Neuronal stem cell (in vitro differentiated cells): Measurements from ENCODE around the gene MYF5. TPM values are rescaled to one million over a fixed set of nuclear protein-coding genes. Genes with fewer than 3 reads are reported as not detected.
A peak's percentile ranks its signal among the peaks of the same experiment; 100 is the strongest.
"Not testable (repeated sequence)": the region's sequence is repeated elsewhere in the genome, so short reads cannot be mapped to it uniquely, and the experiment has no call there.

Experiments used
- DNase-seq: peaks from one replicate; pipeline ENCODE4 v3.0.0-alpha.2; 2013; ENCODE audit warnings: low spot score
- H2AFZ ChIP-seq: one replicate; pipeline ENCODE4 v1.6.1; 2013; ENCODE audit warnings: mild to moderate bottlenecking, low read length, inconsistent platforms
- H2AK5ac ChIP-seq: 2 replicates; pipeline ENCODE4 v1.6.1; 2013; ENCODE audit warnings: low read depth, mild to moderate bottlenecking, inconsistent platforms, low read length, moderate library complexity, mixed read lengths
- H2BK120ac ChIP-seq: 2 replicates; pipeline ENCODE4 v1.6.1; 2013; ENCODE audit warnings: low read depth, mild to moderate bottlenecking, inconsistent platforms, low read length, moderate library complexity, mixed read lengths
- H2BK12ac ChIP-seq: one replicate; pipeline ENCODE4 v1.6.1; 2013; ENCODE audit warnings: low read length, inconsistent platforms
- H2BK15ac ChIP-seq: 2 replicates; pipeline ENCODE4 v1.6.1; 2013; ENCODE audit warnings: mild to moderate bottlenecking, low read length, inconsistent platforms, mixed read lengths
- H2BK5ac ChIP-seq: one replicate; pipeline ENCODE4 v1.6.1; 2013; ENCODE audit warnings: inconsistent platforms, mild to moderate bottlenecking, low read length, moderate library complexity
- H3K14ac ChIP-seq: one replicate; pipeline ENCODE4 v1.6.1; 2013; ENCODE audit warnings: low read length, inconsistent platforms
- H3K18ac ChIP-seq: 2 replicates; pipeline ENCODE4 v1.6.1; 2013; ENCODE audit warnings: low read length, inconsistent platforms
- H3K23ac ChIP-seq: 2 replicates; pipeline ENCODE4 v1.6.1; 2013; ENCODE audit warnings: low read depth, mild to moderate bottlenecking, mixed read lengths, low read length, inconsistent platforms; ENCODE audit not compliant: poor library complexity
- H3K27ac ChIP-seq: replicated peaks from 3 replicates; pipeline ENCODE4 v1.5.1; 2013; ENCODE audit warnings: low read length, inconsistent platforms
- H3K27me3 ChIP-seq, 3 experiments: 2 replicates each; pipeline ENCODE4 v1.6.1; 2013; ENCODE audit warnings: low read length in 3 of 3, mild to moderate bottlenecking in 2 of 3, inconsistent platforms in 1 of 3, low read depth in 1 of 3, mixed read lengths in 1 of 3, moderate library complexity in 1 of 3; ENCODE audit not compliant: control insufficient read depth in 3 of 3, insufficient read depth in 3 of 3
- H3K36me3 ChIP-seq, 2 donors: replicated peaks in 1 of 2; 2 replicates each; pipeline ENCODE4 v1.6.1; 2013; ENCODE audit warnings: low read length in 2 of 2; ENCODE audit not compliant: control insufficient read depth in 2 of 2, insufficient read depth in 2 of 2
- H3K4ac ChIP-seq: 2 replicates; pipeline ENCODE4 v1.6.1; 2013; ENCODE audit warnings: inconsistent platforms, mild to moderate bottlenecking, low read length, moderate library complexity
- H3K4me1 ChIP-seq, 2 donors: 1 replicate in 1 of 2; 2 replicates in 1 of 2; pipeline ENCODE4 v1.6.1; 2013; ENCODE audit warnings: low read length in 2 of 2, low read depth in 1 of 2; ENCODE audit not compliant: control insufficient read depth in 2 of 2, insufficient read depth in 1 of 2
- H3K4me2 ChIP-seq: one replicate; pipeline ENCODE4 v1.6.1; 2013; ENCODE audit warnings: mild to moderate bottlenecking, low read length, inconsistent platforms; ENCODE audit not compliant: insufficient read depth, poor library complexity, severe bottlenecking
- H3K4me3 ChIP-seq, 2 donors: 2 replicates each; pipeline ENCODE4 v1.5.1; 2013; ENCODE audit warnings: low read length in 2 of 2, mild to moderate bottlenecking in 2 of 2, inconsistent platforms in 1 of 2, moderate library complexity in 1 of 2
- H3K79me1 ChIP-seq: one replicate; pipeline ENCODE4 v1.6.1; 2013; ENCODE audit warnings: low read depth, mild to moderate bottlenecking, inconsistent platforms, low read length, moderate library complexity
- H3K9ac ChIP-seq: one replicate; pipeline ENCODE4 v1.6.1; 2013; ENCODE audit warnings: mild to moderate bottlenecking, low read depth, low read length, inconsistent platforms; ENCODE audit not compliant: poor library complexity
- H3K9me3 ChIP-seq, 2 donors: replicated peaks in 1 of 2; 2 replicates each; pipeline versions ENCODE3 to v1.6.1; 2013; ENCODE audit warnings: low read length in 2 of 2, mild to moderate bottlenecking in 2 of 2, inconsistent platforms in 1 of 2, low read depth in 1 of 2, mixed read lengths in 1 of 2, moderate library complexity in 1 of 2; ENCODE audit not compliant: control insufficient read depth in 2 of 2, insufficient read depth in 1 of 2
- H4K8ac ChIP-seq: one replicate; pipeline ENCODE4 v1.6.1; 2013; ENCODE audit warnings: low read depth, mild to moderate bottlenecking, inconsistent platforms, low read length, moderate library complexity
- H4K91ac ChIP-seq: one replicate; pipeline ENCODE4 v1.6.1; 2013; ENCODE audit warnings: low read length, low read depth, mild to moderate bottlenecking, inconsistent platforms; ENCODE audit not compliant: poor library complexity
- WGBS, 2 donors: extraction: QIAGEN DNeasy Blood & Tissue Kit; methylation state at CpG; one replicate each; pipeline ENCODE4 v1.1.7; 2013; ENCODE audit warnings: missing lambda C conversion rate in 2 of 2, mixed read lengths in 1 of 2; ENCODE audit not compliant: insufficient read length in 2 of 2, insufficient replicate concordance in 1 of 2; ENCODE audit errors: extremely low coverage in 2 of 2; 5-methylcytosine and 5-hydroxymethylcytosine counted together
- polyA plus RNA-seq, 2 experiments: library from polyadenylated mRNA; stranded (reverse); fragments of 200-250 nt; gene quantifications; one replicate each; pipeline ENCODE4 v1.2.3, GENCODE V29; 2013

MYF5 gene
- polyA plus RNA-seq (2013, experiment 1 of 2), result not detected
- not detected for polyA plus RNA-seq (2013, experiment 2 of 2)

GRCh38 chr12:80716696-80717469, at the start of gene MYF5:
Gene MYF5 (plus strand): TSS chr12:80716912. CDS start chr12:80717064, 152 bp downstream.
- Histone ChIP-seq H4K8ac (no peak within 1 kb of the TSS), H3K27me3 (peaks cover 0 to 10% (median 0%) of the 10 kb centered on the region in 3 experiments), H2AFZ (peak within 1 kb of the TSS; percentile 56), H3K23ac (no peak within 1 kb of the TSS), H3K4me1 (peaks cover 0 to 2% of the 10 kb centered on the region in 2 donors), H3K4me2 (no peak within 1 kb of the TSS), H3K36me3 (no peaks in the 10 kb centered on the region), H3K18ac (peak within 1 kb of the TSS; percentile 23), H2BK5ac (no peak within 1 kb of the TSS), H2BK12ac (no peak within 1 kb of the TSS), H2BK15ac (no peak within 1 kb of the TSS), H3K9ac (no peak within 1 kb of the TSS), H3K4me3 (no peak within 1 kb of the TSS), H2AK5ac (no peak within 1 kb of the TSS), H3K79me1 (no peaks in the 10 kb centered on the region), H3K4ac (no peak within 1 kb of the TSS), H2BK120ac (no peak within 1 kb of the TSS), H3K27ac (no peak within 1 kb of the TSS), H4K91ac (no peak within 1 kb of the TSS), H3K14ac (no peak within 1 kb of the TSS), H3K9me3 (no peaks in the 10 kb centered on the region)
- WGBS, 2 donors, result no CpG with 5 or more reads among the region's 45 CpGs
- no peak for DNase-seq

- no peak overlapping the region for H4K8ac ChIP-seq
- H2AK5ac ChIP-seq, result no peak overlapping the region
- no peak overlapping the region for H2BK12ac ChIP-seq
- H2BK15ac ChIP-seq, result no peak overlapping the region
- no peak overlapping the region for H2AFZ ChIP-seq
- H3K4me1 ChIP-seq, result no peaks in the 10 kb centered on the region
- H3K4me3 ChIP-seq, result no peak overlapping the region
- no peak overlapping the region for H2BK120ac ChIP-seq
- no peaks in the 10 kb centered on the region for H3K27me3 ChIP-seq
- no peak overlapping the region for H3K4me2 ChIP-seq
- no peak overlapping the region for H3K9ac ChIP-seq
- H3K79me1 ChIP-seq, result no peaks in the 10 kb centered on the region
- no peak overlapping the region for H2BK5ac ChIP-seq
- no CpG with 5 or more reads among the region's 5 CpGs for WGBS, 2 donors
- no peak for DNase-seq
- no peak overlapping the region for H3K14ac ChIP-seq
- H3K36me3 ChIP-seq, result no peaks in the 10 kb centered on the region
- H3K23ac ChIP-seq, result no peak overlapping the region
- no peak overlapping the region for H3K4ac ChIP-seq
- no peak overlapping the region for H3K27ac ChIP-seq
- H4K91ac ChIP-seq, result no peak overlapping the region
- H3K18ac ChIP-seq, result no peak overlapping the region
- H3K9me3 ChIP-seq, result no peaks in the 10 kb centered on the region
Measured at GRCh38 chr12:80670214-80670613, 46.5 kb upstream of the MYF5 start.

GRCh38 chr12:80676042-80676636, 40.6 kb upstream of the MYF5 start:
- not testable (repeated sequence) for H2AK5ac ChIP-seq, H3K18ac ChIP-seq, H2BK5ac ChIP-seq, H3K9ac ChIP-seq, DNase-seq, H3K23ac ChIP-seq, H3K4me1 ChIP-seq, H2BK120ac ChIP-seq, H3K27ac ChIP-seq, H4K91ac ChIP-seq, H3K4ac ChIP-seq, H3K4me2 ChIP-seq, H3K36me3 ChIP-seq, H4K8ac ChIP-seq, H3K9me3 ChIP-seq, H2BK15ac ChIP-seq, H3K14ac ChIP-seq, H2BK12ac ChIP-seq, H3K79me1 ChIP-seq, H3K4me3 ChIP-seq, H3K27me3 ChIP-seq
- peak overlapping the region; percentile 16 for H2AFZ ChIP-seq
- WGBS, 2 donors, result no CpG with 5 or more reads among the region's 13 CpGs

GRCh38 chr12:80676856-80677255, 39.9 kb upstream of the MYF5 start:
- no peaks in the 10 kb centered on the region for H3K9me3 ChIP-seq
- H3K4me3 ChIP-seq, result no peak overlapping the region
- H3K27ac ChIP-seq, result no peak overlapping the region
- no peak overlapping the region for H4K8ac ChIP-seq
- no peak overlapping the region for H2BK12ac ChIP-seq
- H2BK5ac ChIP-seq, result no peak overlapping the region
- no peak for DNase-seq
- H3K4me2 ChIP-seq, result no peak overlapping the region
- no peak overlapping the region for H3K4ac ChIP-seq
- H4K91ac ChIP-seq, result no peak overlapping the region
- no peak overlapping the region for H2BK120ac ChIP-seq
- H3K9ac ChIP-seq, result no peak overlapping the region
- H3K36me3 ChIP-seq, result no peaks in the 10 kb centered on the region
- no CpG with 5 or more reads among the region's 1 CpG for WGBS, 2 donors
- no peaks in the 10 kb centered on the region for H3K4me1 ChIP-seq
- H2AK5ac ChIP-seq, result no peak overlapping the region
- no peak overlapping the region for H2BK15ac ChIP-seq
- no peak overlapping the region for H3K14ac ChIP-seq
- no peaks in the 10 kb centered on the region for H3K79me1 ChIP-seq
- H3K18ac ChIP-seq, result no peak overlapping the region
- no peak overlapping the region for H3K23ac ChIP-seq
- no peaks in the 10 kb centered on the region for H3K27me3 ChIP-seq
- H2AFZ ChIP-seq, result no peak overlapping the region
